Smooth muscle cell (in vitro differentiated cells): ENCODE data around the gene NKD2. TPM values are rescaled to one million over a fixed set of nuclear protein-coding genes. Genes with fewer than 3 reads are reported as not detected.
"Not testable (repeated sequence)": the region's sequence is repeated elsewhere in the genome, so short reads cannot be mapped to it uniquely, and the experiment has no call there.

ENCODE experiments used
- DNase-seq: peaks from one replicate; lab custom pipeline; 2025; ENCODE audit not compliant: unreplicated experiment; lab: John Stamatoyannopoulos, UW
- H2AFZ ChIP-seq: fragments of 200-600 bp; sonication (generic); 2 replicates; pipeline ENCODE4 v1.6.0; 2016; ENCODE audit warnings: antibody characterized with exemption, low read depth, mild to moderate bottlenecking
- H3F3A ChIP-seq: fragments of 200-600 bp; sonication (generic); 2 replicates; pipeline ENCODE4 v1.6.0; 2017; ENCODE audit warnings: antibody characterized with exemption, low read depth
- H3K27ac ChIP-seq: fragments of 200-600 bp; sonication (generic); 2 replicates; pipeline ENCODE4 v1.5.1; 2016; ENCODE audit warnings: low read depth, mild to moderate bottlenecking
- H3K27me3 ChIP-seq: fragments of 200-600 bp; sonication (generic); 2 replicates; pipeline ENCODE4 v1.6.1; 2016; ENCODE audit warnings: low read depth, mild to moderate bottlenecking
- H3K36me3 ChIP-seq: fragments of 200-600 bp; sonication (generic); 2 replicates; pipeline ENCODE4 v1.5.1; 2016; ENCODE audit warnings: low read depth
- H3K4me1 ChIP-seq: fragments of 200-600 bp; sonication (generic); 2 replicates; pipeline ENCODE4 v1.5.1; 2016; ENCODE audit warnings: low read depth
- H3K4me2 ChIP-seq: fragments of 200-600 bp; sonication (generic); 2 replicates; pipeline ENCODE4 v1.6.0; 2016; ENCODE audit warnings: mild to moderate bottlenecking
- H3K4me3 ChIP-seq: fragments of 200-600 bp; sonication (generic); 2 replicates; pipeline ENCODE4 v1.5.1; 2016; ENCODE audit warnings: mild to moderate bottlenecking
- H3K79me2 ChIP-seq: fragments of 200-600 bp; sonication (generic); 2 replicates; pipeline ENCODE4 v1.6.0; 2016; ENCODE audit warnings: low read depth, mild to moderate bottlenecking
- H3K9ac ChIP-seq: fragments of 200-600 bp; sonication (generic); 2 replicates; pipeline ENCODE4 v1.6.0; 2016; ENCODE audit warnings: low read depth
- H3K9me3 ChIP-seq: fragments of 200-600 bp; sonication (generic); replicated peaks from 2 replicates; pipeline ENCODE4 v1.5.1; 2016; ENCODE audit warnings: low read depth
- H4K20me1 ChIP-seq: fragments of 200-600 bp; sonication (generic); 2 replicates; pipeline ENCODE4 v1.6.0; 2016; ENCODE audit warnings: low read depth
- CTCF ChIP-seq: fragments of 200-600 bp; sonication (generic); IDR thresholded peaks from 2 replicates; pipeline ENCODE4 v1.5.1; 2017; ENCODE audit warnings: borderline replicate concordance, mild to moderate bottlenecking, antibody characterized with exemption; ENCODE audit not compliant: insufficient read depth, poor library complexity, severe bottlenecking
- WGBS: methylation state at CpG from one replicate; pipeline ENCODE4 v1.1.7; 2016; ENCODE audit warnings: low lambda C conversion rate; 5-methylcytosine and 5-hydroxymethylcytosine counted together
- polyA plus RNA-seq: library from polyadenylated mRNA; unstranded; fragments of >200 nt; fragmentation: Nextera tagmentation; extraction: Ambion mirVana; gene quantifications from 2 replicates; pipeline ENCODE4 v1.2.1, GENCODE V29; 2016
- total RNA-seq: library from RNA; depleted of rRNA; stranded (reverse); fragments of >200 nt; gene quantifications from 2 replicates; pipeline ENCODE4 v1.2.3, GENCODE V29; 2014

NKD2 gene
- total and polyA plus RNA-seq, 2 experiments from 2014 or later: 32.5 to 122 TPM

DNA sequence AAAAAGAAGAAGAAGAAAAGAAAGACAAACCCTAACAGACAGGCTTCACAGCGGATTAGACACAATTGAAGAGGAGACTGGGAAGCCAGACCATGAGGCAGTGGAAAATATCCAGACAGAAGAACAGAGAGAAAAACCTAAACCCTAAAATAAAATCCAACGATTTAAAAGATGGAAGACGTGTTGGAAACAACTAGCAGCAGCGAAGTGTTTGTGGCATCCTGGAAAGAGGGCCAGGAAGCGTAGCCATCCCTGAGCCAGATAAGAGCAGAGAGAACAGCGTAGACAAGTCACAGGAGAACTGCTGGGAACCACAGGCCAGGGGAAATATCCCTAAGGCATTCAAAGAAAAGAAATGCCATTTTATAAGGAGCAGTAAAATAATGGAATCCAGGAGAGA, 39.7 kb upstream of the NKD2 start:
- Histone ChIP-seq H4K20me1 (no peaks in the 10 kb centered on the region), H3K4me1 (peaks cover 14% of the 10 kb centered on the region), H3K4me3 (no peak overlapping the region), H3K79me2 (no peaks in the 10 kb centered on the region), H3K4me2 (peak overlapping the region; percentile 63), H3K9ac (peak overlapping the region; percentile 40), H3K36me3 (no peaks in the 10 kb centered on the region), H3K9me3 (no peaks in the 10 kb centered on the region), H3F3A (peaks cover 16% of the 10 kb centered on the region), H3K27me3 (no peaks in the 10 kb centered on the region), H3K27ac (peak overlapping the region; percentile 72), H2AFZ (peak overlapping the region; percentile 68)
- WGBS: 32% methylated on average over 6 of the region's 6 CpGs
- no peak for TF ChIP-seq CTCF
- DNase-seq: no peak

- Histone ChIP-seq H2AFZ (peak overlapping the region; percentile 68), H4K20me1 (no peaks in the 10 kb centered on the region), H3K36me3 (no peaks in the 10 kb centered on the region), H3K4me1 (peaks cover 14% of the 10 kb centered on the region), H3K4me2 (peak overlapping the region; percentile 63), H3K9ac (peak overlapping the region; percentile 40), H3K79me2 (no peaks in the 10 kb centered on the region), H3K9me3 (no peaks in the 10 kb centered on the region), H3K27me3 (no peaks in the 10 kb centered on the region), H3K27ac (peak overlapping the region; percentile 72), H3K4me3 (no peak overlapping the region), H3F3A (peaks cover 16% of the 10 kb centered on the region)
- no peak for TF ChIP-seq CTCF
- no peak for DNase-seq
- WGBS: 66% methylated on average over 14 of the region's 14 CpGs
Observed at GRCh38 chr5:969408-969839, 39.2 kb upstream of the NKD2 start.

DNA sequence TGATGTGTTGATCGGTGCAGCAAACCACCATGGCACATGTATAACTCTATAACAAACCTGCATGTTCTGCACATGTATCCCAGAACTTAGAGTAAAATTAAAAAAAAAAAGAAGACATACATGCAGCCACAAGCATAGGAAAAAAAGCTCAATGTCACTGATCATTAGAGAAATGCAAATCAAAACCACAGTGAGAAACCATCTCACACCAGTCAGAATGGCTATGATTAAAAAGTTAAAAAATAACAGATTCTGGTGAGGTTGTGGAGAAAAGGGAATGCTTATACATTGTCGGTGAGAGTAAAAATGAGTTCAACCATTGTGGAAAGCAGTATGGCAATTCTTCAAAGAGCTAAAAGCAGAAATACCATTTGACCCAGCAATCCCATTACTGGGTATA, 36.0 kb upstream of the NKD2 start:
- not testable (repeated sequence) for H3K27ac ChIP-seq, H3K4me3 ChIP-seq, H4K20me1 ChIP-seq, H3K79me2 ChIP-seq, H3K9me3 ChIP-seq, H3K36me3 ChIP-seq, H3K4me2 ChIP-seq, H3K27me3 ChIP-seq, H3F3A ChIP-seq, DNase-seq, H2AFZ ChIP-seq, H3K9ac ChIP-seq
- peaks cover 14% of the 10 kb centered on the region for H3K4me1 ChIP-seq
- WGBS: 96% methylated on average over 2 of the region's 2 CpGs

DNA sequence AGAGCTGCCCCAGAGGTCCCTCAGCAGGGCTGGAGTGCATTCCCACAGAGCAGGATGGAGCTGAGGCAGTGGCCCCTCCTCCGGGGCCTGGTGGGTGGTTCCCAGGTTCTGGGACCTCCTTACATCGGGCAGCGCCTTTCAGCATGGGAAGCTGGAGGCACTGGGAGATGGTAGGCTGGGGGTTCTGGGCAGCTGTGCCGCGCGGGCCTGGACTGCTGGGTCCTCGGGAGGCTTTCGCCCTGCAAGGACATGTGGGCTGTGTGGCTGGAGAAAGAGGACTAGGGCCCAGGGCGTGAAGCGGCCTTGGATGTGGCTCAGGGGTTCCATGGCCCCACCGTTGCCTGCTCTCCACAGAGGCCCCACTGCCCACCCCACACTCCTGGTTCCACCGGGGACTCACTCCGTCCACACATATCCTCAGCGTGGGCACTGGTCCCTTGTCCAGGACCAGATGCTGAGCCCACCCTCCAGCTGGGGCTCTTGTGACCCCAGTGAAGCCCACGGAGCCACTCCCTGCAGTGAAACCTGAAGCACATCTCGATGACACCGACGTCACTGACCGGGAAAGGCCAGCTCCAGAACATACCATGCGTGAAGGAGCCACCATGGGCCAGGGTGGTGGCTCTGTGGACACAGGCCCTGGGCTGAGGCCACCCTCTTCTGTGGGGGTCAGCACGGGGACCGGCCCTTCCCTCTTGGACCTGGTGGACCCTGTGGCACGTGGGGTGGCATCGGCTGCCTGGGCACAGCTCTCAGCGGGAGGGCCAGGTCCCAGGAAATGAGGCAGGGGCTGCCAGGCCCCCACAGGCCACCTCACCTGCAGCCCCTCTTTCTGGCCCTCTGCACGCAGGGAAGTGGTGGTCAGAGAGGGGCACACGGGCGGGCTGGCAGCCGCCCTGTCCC, 31.5 kb upstream of the NKD2 start:
- no peak overlapping the region for H2AFZ ChIP-seq
- peaks cover 18% of the 10 kb centered on the region for H3K4me1 ChIP-seq
- H3K27me3 ChIP-seq: no peaks in the 10 kb centered on the region
- no peak overlapping the region for H3K27ac ChIP-seq
- H3K4me3 ChIP-seq: no peak overlapping the region
- no peak for TF ChIP-seq CTCF
- 93% methylated on average over 29 of the region's 29 CpGs for WGBS
- no peaks in the 10 kb centered on the region for H3K36me3 ChIP-seq
- H3K79me2 ChIP-seq: no peaks in the 10 kb centered on the region
- no peak overlapping the region for H3K9ac ChIP-seq
- DNase-seq: no peak
- H3K9me3 ChIP-seq: no peaks in the 10 kb centered on the region
- no peak overlapping the region for H3K4me2 ChIP-seq
- H3F3A ChIP-seq: peaks cover 19% of the 10 kb centered on the region
- no peaks in the 10 kb centered on the region for H4K20me1 ChIP-seq
